ENCODE measurements around the gene AIP.

The AIP gene

GRCh38 chr11:67538306-67538705 is 55.5 kb downstream of the AIP start:
- DNase-seq = no peak

- DNase-seq = no peak
These were observed 56.1 kb downstream of the AIP start for GRCh38 chr11:67538823-67539505.

- no peak for DNase-seq
These were observed 56.7 kb downstream of the AIP start for GRCh38 chr11:67539550-67539949.
